ENCODE data around the gene LSM14A. TPM values are rescaled to one million over a fixed set of nuclear protein-coding genes. Genes with fewer than 3 reads are reported as not detected.

LSM14A gene
- total and polyA plus RNA-seq, 2 of the 8 experiments (the other 6 are each of a cell fraction or from before 2014, with no cell fraction given): 117 to 195 TPM

DNA sequence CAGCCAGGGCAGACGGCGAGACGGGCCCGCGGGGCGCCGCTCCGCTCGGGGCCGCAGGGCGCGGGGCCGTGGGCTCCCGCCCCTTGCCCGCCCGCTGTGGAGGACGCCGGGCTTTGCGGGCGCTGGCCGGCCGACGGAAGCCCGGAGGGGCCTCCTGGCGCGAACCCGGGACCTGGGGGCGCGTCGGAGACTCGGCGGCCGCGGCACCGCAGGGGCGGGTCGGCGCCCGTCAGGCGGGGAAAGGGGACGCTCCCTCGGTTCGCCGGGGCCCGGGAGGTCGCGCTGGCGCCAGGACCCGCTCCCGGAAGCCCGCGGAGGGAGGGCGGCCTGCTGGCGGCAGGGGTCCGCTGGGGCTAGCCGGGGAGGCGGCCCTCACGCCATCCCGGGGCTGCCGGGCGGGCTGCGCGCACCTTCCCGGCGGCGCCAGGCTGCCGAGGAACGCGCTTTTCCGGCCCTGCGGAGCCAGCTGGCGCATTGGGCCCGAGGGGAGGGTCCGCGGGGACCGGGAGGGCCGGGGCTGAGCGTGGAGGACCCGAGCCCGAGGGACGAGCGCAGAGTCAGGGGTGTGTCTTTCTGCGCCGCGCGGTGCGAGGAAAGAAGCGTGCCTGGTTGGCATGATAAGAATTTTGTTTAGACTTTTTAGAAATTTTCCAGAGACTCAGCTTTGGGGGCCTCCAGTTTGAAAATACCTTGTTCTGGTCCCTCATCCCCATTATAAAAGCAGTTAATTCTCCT lies 82.6 kb downstream of the LSM14A start:
- Histone ChIP-seq H3K23ac (ENCODE audit: insufficient read length) (no peak overlapping the region), H3K23me2 (ENCODE audit: low read depth, low read length) (peaks cover 8% of the 10 kb centered on the region; the same call in 1 of the 2 replicates), H4K5ac (ENCODE audit: insufficient read length, low read depth, low read length) (peak overlapping the region; percentile 47), H3K4me1 (replicated peaks in 1 of 4; ENCODE audit: control insufficient read depth in 3 of 4, insufficient read depth in 4 of 4, low read length in 3 of 4) (no peaks in the 10 kb centered on the region; a peak in 2 of 7 replicates), H3K36me3 (ENCODE audit: control insufficient read depth in 2 of 4, insufficient read depth in 4 of 4, low read length in 3 of 4) (no peaks in the 10 kb centered on the region), H3K18ac (ENCODE audit: extremely low read depth, low read length) (peak overlapping the region; percentile 60; the same call in 1 of the 2 replicates), H3K4me3 (ENCODE audit: extremely low read depth in 1 of 4, insufficient read depth in 2 of 4, low read depth in 3 of 4, low read length in 4 of 4) (peak overlapping the region; percentile 67 to 97 (median 76)), H2BK15ac (ENCODE audit: low read length) (no peak overlapping the region), H2AK5ac (ENCODE audit: low read depth, low read length) (no peak overlapping the region), H2BK12ac (ENCODE audit: low read depth, low read length) (no peak overlapping the region), H3K14ac (ENCODE audit: insufficient read length) (no peak overlapping the region), H4K91ac (replicated peaks; ENCODE audit: insufficient read length, low read length) (no peak overlapping the region), H2BK5ac (ENCODE audit: low read depth, low read length) (no peak overlapping the region), H3K79me1 (ENCODE audit: low read depth, low read length) (no peaks in the 10 kb centered on the region), H2AFZ (ENCODE audit: low read length) (no peak overlapping the region), H3K27me3 (replicated peaks in 1 of 4; ENCODE audit: control insufficient read depth in 3 of 4, extremely low read depth in 1 of 4, insufficient read depth in 3 of 4, low read length in 3 of 4) (no peaks in the 10 kb centered on the region), H2BK120ac (replicated peaks; ENCODE audit: low read depth, low read length) (no peak overlapping the region), H4K20me1 (replicated peaks in 1 of 2; ENCODE audit: control insufficient read depth in 1 of 2, insufficient read depth in 2 of 2, low read length in 2 of 2) (no peaks in the 10 kb centered on the region), H3K9ac (replicated peaks in 1 of 4; ENCODE audit: extremely low read depth in 1 of 4, low read depth in 3 of 4, low read length in 3 of 4) (peak overlapping the region in 3 of 4 experiments; percentile 66 to 98 (median 81); a peak in 6 of 7 replicates), H3K56ac (replicated peaks; ENCODE audit: insufficient read length, low read depth, low read length) (peak overlapping the region; percentile 69), H3K9me3 (ENCODE audit: insufficient read depth in 2 of 2, low read depth in 1 of 2, low read length in 1 of 2) (no peaks in the 10 kb centered on the region), H3K4ac (replicated peaks; ENCODE audit: insufficient read length, low read depth, low read length) (no peak overlapping the region), H4K8ac (ENCODE audit: extremely low read depth, insufficient read depth, low read length) (peak overlapping the region; percentile 94), H2BK20ac (ENCODE audit: low read length) (no peak overlapping the region), H3K79me2 (ENCODE audit: control insufficient read depth in 1 of 2, insufficient read depth in 2 of 2, low read length in 2 of 2) (peaks cover 0 to 38% of the 10 kb centered on the region in 2 experiments; a peak in 2 of 4 replicates), H3K27ac (ENCODE audit: low read depth, low read length) (peak overlapping the region; percentile 66; the same call in 1 of the 2 replicates), H3K4me2 (ENCODE audit: insufficient read depth in 1 of 2, low read depth in 2 of 2, low read length in 2 of 2) (peak overlapping the region; percentile 70 to 78)
- DNase-seq (ENCODE audit: low read depth in 1 of 2, low spot score in 2 of 2) (peak in 1 of 2 experiments; percentile 70), FAIRE-seq (no peak)
- ChIA-PET POLR2A (ENCODE audit: partially characterized antibody) (interaction anchor here (0.9 kb wide), 1 partner anchor 96 kb away, joined by 3 read pairs; no protein-coding TSS in a partner anchor), CTCF (ENCODE audit: partially characterized antibody) (interaction anchor here (1.0 kb wide), 1 partner anchor 15 kb away, joined by 4 read pairs; no protein-coding TSS in a partner anchor)
- WGBS, 2 experiments (ENCODE audit: extremely low coverage in 1 of 2, insufficient coverage in 1 of 2, insufficient read length in 1 of 2, insufficient replicate concordance in 2 of 2, low coverage in 1 of 2, low lambda C conversion rate in 2 of 2, missing lambda C conversion rate in 1 of 2): 1% methylated on average over 46 of the region's 88 CpGs; no CpG with 5 or more reads in 1 of the 2 experiments
- TF ChIP-seq KDM4A (IDR thresholded peaks at IDR 0.05; ENCODE audit: low read depth, low read length, severe bottlenecking) (peak; percentile 51), ASH2L (IDR thresholded peaks at IDR 0.05; ENCODE audit: low read length) (peak; percentile 48), TAF1 (IDR thresholded peaks at IDR 0.05; ENCODE audit: low read depth, low read length) (0 out of 2 replicates have a peak, but pooled peaks have one; percentile 7), RBBP5 (IDR thresholded peaks at IDR 0.05; ENCODE audit: borderline replicate concordance, low read depth, low read length) (peak; percentile 85), TAF7 (optimal IDR thresholded peaks at IDR 0.05; ENCODE audit: borderline replicate concordance, low read depth, low read length) (no peak), PHF8 (conservative IDR thresholded peaks at IDR 0.05; ENCODE audit: low read depth, low read length) (0 out of 2 replicates have a peak, but pooled peaks have one; percentile 36), POU5F1 (IDR thresholded peaks at IDR 0.05; ENCODE audit: low read depth, low read length) (no peak), CREB1 (IDR thresholded peaks at IDR 0.05) (0 out of 2 replicates have a peak, but pooled peaks have one; percentile 21)
